ENCODE data around the gene GTF2IRD2. TPM values are rescaled to one million over a fixed set of nuclear protein-coding genes. Genes with fewer than 3 reads are reported as not detected.
"Not testable (repeated sequence)": the region's sequence is repeated elsewhere in the genome, so short reads cannot be mapped to it uniquely, and the experiment has no call there.

GTF2IRD2 gene
- total RNA-seq, 1 experiment from 2014 or later: 11.3 TPM

DNA sequence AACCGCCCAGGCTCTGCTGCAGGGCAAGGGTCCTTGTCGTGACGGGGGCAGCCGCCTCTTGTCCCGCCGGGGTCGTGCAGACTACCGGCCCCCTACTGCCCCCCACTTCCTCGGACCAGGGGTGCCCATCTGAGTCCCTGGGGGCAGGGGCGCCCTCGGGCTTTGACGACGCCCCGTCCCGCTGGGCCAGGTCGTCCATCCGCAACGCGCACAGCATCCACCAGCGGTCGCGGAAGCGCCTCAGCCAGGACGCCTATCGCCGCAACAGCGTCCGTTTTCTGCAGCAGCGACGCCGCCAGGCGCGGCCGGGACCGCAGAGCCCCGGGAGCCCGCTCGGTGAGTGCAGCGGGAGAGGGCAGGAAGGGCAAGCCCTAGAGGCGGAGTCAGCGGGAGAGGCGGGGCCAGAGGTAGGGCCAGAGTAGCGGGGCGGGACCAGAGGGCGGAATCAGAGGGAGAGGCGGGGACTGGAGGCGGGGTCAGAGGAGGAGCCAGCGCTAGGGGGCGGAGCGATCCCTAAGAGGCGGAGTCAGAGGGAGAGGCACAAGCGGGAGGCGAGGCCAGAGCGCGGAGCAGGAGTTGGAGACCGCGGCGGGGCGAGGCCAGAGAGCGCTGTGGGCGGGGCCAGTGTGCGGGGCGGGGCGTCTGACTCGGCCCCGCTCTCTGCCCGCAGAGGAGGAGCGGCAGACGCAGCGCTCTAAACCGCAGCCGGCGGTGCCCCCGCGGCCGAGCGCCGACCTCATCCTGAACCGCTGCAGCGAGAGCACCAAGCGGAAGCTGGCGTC lies 62.8 kb downstream of the GTF2IRD2 start:
- DNase-seq (ENCODE audit: low read depth): peak; percentile 81

DNA sequence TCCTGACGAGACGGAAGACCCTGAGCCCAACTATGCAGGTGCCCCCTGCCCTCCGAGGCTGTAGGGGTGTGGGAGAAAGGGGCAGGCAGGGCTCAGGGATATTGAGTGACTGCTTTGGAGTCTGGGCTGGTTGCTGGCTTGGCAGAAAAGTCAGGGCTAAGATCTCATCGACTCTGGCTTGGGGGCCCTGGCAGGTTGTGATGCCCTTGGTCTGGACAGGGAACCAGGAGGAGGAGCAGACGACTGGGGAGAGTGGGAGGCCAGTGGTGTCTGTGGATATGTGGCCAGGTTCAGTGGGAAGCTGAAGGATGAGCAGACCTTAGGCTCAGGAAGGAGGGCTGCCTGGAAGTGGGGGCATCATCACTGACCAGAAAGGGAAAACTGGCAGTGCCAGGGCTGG lies 67.8 kb downstream of the GTF2IRD2 start:
- not testable (repeated sequence) for DNase-seq (ENCODE audit: low read depth)

DNA sequence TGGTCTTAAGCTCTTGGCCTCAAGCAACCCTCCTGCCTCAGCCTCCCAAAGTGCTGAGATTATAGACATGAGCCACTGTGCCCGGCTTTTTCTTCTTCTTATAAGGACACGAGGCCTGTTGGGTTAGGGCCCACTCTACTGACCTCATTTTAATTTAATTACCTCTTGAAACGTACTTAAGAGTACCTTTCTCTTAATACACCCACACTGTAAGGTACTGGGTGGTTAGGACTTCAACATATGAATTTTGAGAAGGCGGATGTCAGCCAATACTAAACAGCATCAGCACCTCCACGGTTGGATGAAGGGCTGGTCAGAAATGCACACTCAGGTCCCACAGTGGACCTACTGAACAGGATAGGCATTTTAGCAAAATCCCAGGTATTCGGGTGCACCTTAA lies 69.7 kb downstream of the GTF2IRD2 start:
- not testable (repeated sequence) for DNase-seq (ENCODE audit: low read depth)

GRCh38 chr7:74779053-74779452 lies 72.4 kb downstream of the GTF2IRD2 start:
- not testable (repeated sequence) for DNase-seq (ENCODE audit: low read depth)

GRCh38 chr7:74775111-74775510 lies 76.3 kb downstream of the GTF2IRD2 start:
- DNase-seq (ENCODE audit: low read depth): not testable (repeated sequence)

DNA sequence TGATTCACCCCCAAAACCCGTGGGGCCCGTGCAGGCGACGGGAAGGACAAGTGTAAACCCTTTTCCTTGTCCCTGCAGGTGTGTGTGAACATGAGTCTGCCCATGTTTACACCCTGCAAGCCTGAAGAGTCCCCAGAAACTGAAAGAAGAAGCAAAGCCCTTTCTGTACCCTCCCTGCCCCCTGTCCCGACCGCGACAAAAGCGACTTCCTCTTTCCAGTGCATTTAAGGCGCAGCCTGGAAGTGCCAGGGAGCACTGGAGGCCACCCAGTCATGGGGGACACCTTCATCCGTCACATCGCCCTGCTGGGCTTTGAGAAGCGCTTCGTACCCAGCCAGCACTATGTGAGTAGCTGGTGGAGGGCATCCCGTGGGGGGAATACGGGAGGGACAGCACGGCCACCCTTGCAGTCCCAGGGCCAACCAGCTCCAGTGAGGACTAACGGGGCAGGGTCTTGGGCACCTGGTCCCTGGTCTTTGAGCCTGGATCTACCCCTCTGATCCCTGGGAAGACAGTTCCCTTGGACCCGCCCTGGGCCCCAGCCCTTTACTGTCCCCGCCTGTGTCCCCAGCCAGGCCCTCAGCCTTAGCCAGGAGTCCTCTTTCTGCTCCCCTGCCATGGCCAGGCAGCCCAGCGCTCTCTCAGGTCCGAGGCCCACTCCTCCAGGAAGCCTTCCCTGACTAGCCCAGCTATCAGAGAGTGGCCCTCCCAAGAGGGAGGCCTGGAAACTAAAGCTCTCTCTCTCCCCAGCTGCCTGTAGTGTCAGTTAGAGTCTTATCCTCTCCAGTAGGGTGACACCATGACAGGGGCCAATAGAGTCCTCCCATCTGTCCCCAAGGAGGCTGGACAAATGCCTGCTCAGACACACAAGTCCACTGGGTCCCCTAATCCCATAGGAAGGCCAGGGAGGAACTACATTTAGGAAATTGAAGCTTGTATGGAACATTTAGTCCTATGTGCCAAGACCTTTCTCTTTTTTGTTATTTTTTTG lies 77.3 kb downstream of the GTF2IRD2 start, which contains the start of gene NCF1:
Gene NCF1 (plus strand): TSS at position 252 of the 991 bp plus-strand sequence. CDS start 21 bp downstream, at position 273.
- DNase-seq (ENCODE audit: low read depth): not testable (repeated sequence)

GRCh38 chr7:74772093-74772492 lies 79.3 kb downstream of the GTF2IRD2 start:
- not testable (repeated sequence) for DNase-seq (ENCODE audit: low read depth)

DNA sequence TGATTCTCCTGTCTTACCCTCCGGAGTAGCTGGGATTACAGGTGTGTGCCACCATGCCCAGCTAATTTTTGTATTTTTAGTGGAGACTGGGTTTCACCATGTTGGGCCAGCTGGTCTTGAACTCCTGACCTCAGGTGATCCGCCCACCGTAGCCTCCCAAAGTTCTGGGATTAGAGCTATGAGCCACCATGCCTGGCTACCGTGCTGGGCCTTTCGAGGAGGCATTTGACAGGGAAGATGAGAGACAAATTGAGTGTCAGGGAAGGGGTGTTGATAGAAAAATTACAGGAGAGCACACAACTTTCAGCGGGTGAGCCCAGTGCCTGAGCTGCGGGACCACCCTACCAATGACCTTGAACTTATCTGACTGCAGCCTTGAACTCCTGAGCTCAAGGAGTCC lies 81.3 kb downstream of the GTF2IRD2 start:
- not testable (repeated sequence) for DNase-seq (ENCODE audit: low read depth)

DNA sequence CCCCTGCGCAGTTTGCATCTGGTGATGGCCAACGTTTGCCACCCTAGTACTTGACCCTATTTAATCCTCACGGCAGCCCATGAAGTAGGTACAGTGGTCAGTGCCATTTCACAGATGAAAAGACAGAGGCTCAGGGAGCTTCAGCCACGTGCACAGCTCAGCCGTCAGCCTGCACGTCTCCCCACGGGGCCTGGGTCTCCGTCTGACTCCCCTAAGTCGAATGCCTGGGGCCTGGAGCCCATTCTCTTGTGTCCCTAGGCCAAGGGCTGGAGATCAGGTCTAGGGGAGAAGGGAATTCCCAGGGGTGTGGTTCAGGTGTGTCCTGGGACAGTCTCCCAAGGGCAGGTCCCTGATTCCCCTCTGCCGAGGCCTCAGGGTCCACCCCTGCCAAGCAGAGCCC lies 84.4 kb downstream of the GTF2IRD2 start:
- DNase-seq (ENCODE audit: low read depth): not testable (repeated sequence)

GRCh38 chr7:74766509-74766908 lies 84.9 kb downstream of the GTF2IRD2 start:
- DNase-seq (ENCODE audit: low read depth): not testable (repeated sequence)

DNA sequence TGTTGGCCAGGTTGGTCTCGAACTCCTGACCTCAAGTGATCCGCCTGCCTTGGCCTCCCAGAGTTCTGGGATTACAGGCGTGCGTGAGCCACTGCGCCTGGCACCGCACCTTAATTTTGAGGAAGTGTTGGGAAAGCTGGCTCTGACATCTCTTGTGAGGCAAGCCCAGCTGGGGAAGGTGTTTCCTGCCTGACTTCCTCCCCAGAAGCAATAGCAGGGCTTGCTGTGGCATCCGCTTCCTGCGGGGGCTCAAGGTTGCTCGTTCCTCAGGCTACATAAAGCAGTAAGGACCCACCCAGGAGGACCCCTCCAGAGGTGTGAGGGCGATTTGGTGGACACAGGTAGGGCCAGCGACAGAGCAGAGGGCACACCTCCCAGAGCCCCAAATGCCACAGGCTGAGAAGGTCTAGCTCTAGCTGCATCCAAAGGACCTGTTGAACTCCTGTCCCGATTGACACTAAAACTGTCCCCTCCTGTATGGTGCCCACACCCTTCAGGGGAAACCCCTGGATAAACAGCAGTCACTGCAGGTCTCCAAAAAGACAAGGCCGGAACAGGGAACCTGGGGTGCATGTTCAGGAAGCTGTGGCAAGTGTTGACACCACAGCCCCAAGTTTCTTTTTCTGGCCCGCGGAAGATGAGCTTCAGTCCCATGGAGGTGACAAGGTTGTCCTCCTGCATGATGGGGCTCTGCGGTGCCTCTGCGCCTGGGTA lies 86.0 kb downstream of the GTF2IRD2 start:
- not testable (repeated sequence) for DNase-seq (ENCODE audit: low read depth)

- DNase-seq (ENCODE audit: low read depth): not testable (repeated sequence)
These were observed 92.4 kb downstream of the GTF2IRD2 start for GRCh38 chr7:74758982-74759381.

GRCh38 chr7:74758268-74758667 lies 93.1 kb downstream of the GTF2IRD2 start:
- not testable (repeated sequence) for DNase-seq (ENCODE audit: low read depth)

DNA sequence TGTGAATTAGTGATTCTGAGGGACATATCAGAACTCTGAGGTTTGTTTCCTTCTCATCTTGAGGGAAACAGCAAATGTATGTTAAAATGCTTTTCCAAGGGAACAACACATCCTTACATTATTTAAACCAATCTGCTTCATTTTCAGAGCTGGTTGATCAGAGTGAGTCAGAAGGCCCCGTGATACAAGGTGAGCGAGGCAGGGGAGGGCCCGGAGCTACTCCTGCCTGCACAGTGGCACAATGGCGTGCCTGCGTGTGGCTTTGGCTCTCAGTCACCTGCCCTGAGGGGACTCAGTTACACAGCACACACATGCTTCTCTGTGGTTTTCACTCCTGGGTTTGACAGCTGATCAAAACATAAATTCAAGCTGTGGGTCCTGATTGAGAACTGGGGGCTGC lies 94.7 kb downstream of the GTF2IRD2 start:
- not testable (repeated sequence) for DNase-seq (ENCODE audit: low read depth)

GRCh38 chr7:74753921-74754482 lies 97.4 kb downstream of the GTF2IRD2 start:
- not testable (repeated sequence) for DNase-seq (ENCODE audit: low read depth)

Other genes starting within 250 kb of the GTF2IRD2 start
- gene GTF2I, start 193.9 kb downstream of the GTF2IRD2 start, total RNA-seq (2014; rRNA removed; shearing (Covaris generic)): 94.8 and 99.7 TPM in 2 replicates
- not detected in 2 replicates for gene NCF1, start 77.6 kb downstream of the GTF2IRD2 start, total RNA-seq (2014; rRNA removed; shearing (Covaris generic))
- 2.3 and 7.4 TPM in 2 replicates for gene CASTOR2, start 113.1 kb upstream of the GTF2IRD2 start, total RNA-seq (2014; rRNA removed; shearing (Covaris generic))
- gene RCC1L, start 222.2 kb upstream of the GTF2IRD2 start, total RNA-seq (2014; rRNA removed; shearing (Covaris generic)): 41.6 and 46.1 TPM in 2 replicates
- 37.9 and 41.6 TPM in 2 replicates for gene GTF2IRD2B, start 241.0 kb upstream of the GTF2IRD2 start, total RNA-seq (2014; rRNA removed; shearing (Covaris generic))

Measured in RPMI7951 (cell line).